Spleen (tissue), 11 donors: ENCODE results near the gene SPATA32. TPM values are rescaled to one million over a fixed set of nuclear protein-coding genes. Genes with fewer than 3 reads are reported as not detected.
A peak's percentile ranks its signal among the peaks of the same experiment; 100 is the strongest.

ENCODE experiments used
- DNase-seq: peaks from one replicate; pipeline ENCODE4 v3.0.0-alpha.2; 2020
- H3K27ac ChIP-seq, 8 donors: fragments of 200-600 bp; sonication (generic) in 7 of 8; 1 replicate in 4 of 8; 2 replicates in 4 of 8; pipeline versions ENCODE4 v1.5.0 to v1.8.0; 2016 to 2021; ENCODE audit warnings: inconsistent platforms in 4 of 8, mild to moderate bottlenecking in 4 of 8, moderate library complexity in 1 of 8
- H3K27me3 ChIP-seq, 7 donors: fragments of 200-600 bp; sonication (generic) in 6 of 7; replicated peaks in 1 of 7; 1 replicate in 4 of 7; 2 replicates in 3 of 7; pipeline versions ENCODE4 v1.5.0 to v1.8.0; 2016 to 2021; ENCODE audit warnings: inconsistent platforms in 3 of 7, mild to moderate bottlenecking in 1 of 7
- H3K36me3 ChIP-seq, 6 donors: fragments of 200-600 bp; sonication (generic) in 5 of 6; 1 replicate in 4 of 6; 2 replicates in 2 of 6; pipeline versions ENCODE4 v1.5.0 to v1.8.0; 2016 to 2021; ENCODE audit warnings: inconsistent platforms in 2 of 6
- H3K4me1 ChIP-seq, 6 donors: fragments of 200-600 bp; sonication (generic) in 5 of 6; 1 replicate in 3 of 6; 2 replicates in 3 of 6; pipeline versions ENCODE4 v1.5.0 to v1.8.0; 2016 to 2021; ENCODE audit warnings: inconsistent platforms in 3 of 6
- H3K4me3 ChIP-seq, 8 donors: fragments of 200-600 bp; sonication (generic) in 7 of 8; 1 replicate in 4 of 8; 2 replicates in 4 of 8; pipeline versions ENCODE4 v1.5.0 to v1.8.0; 2016 to 2021; ENCODE audit warnings: inconsistent platforms in 4 of 8, mild to moderate bottlenecking in 4 of 8, moderate library complexity in 2 of 8
- H3K9me3 ChIP-seq, 8 donors: fragments of 200-600 bp; sonication (generic) in 7 of 8; 1 replicate in 4 of 8; 2 replicates in 4 of 8; pipeline versions ENCODE4 v1.5.0 to v1.8.0; 2016 to 2021; ENCODE audit warnings: inconsistent platforms in 4 of 8
- CTCF ChIP-seq, 11 experiments: fragments of 200-600 bp in 7 of 11; fragments of 450-650 bp in 4 of 11; sonication (generic) in 4 of 11; IDR thresholded peaks in 8 of 11; conservative IDR thresholded peaks in 3 of 11; 1 replicate in 7 of 11; 2 replicates in 4 of 11; pipeline versions ENCODE4 v1.4.0 to v1.8.0; 2016 to 2021; ENCODE audit warnings: antibody characterized with exemption in 11 of 11, inconsistent platforms in 4 of 11, mild to moderate bottlenecking in 1 of 11
- POLR2A ChIP-seq, 3 donors: fragments of 450-650 bp; IDR thresholded peaks; one replicate each; pipeline ENCODE4 v1.5.1; 2017; ENCODE audit warnings: antibody characterized with exemption in 3 of 3, mild to moderate bottlenecking in 1 of 3
- POLR2AphosphoS5 ChIP-seq, 3 donors: sonication (generic); formaldehyde crosslinking; IDR thresholded peaks; one replicate each; pipeline ENCODE4 v1.5.1; 2017; ENCODE audit warnings: antibody characterized with exemption in 3 of 3
- WGBS, 5 donors: extraction: QIAGEN DNeasy Blood & Tissue Kit in 3 of 5; methylation state at CpG; one replicate each; pipeline versions ENCODE4 v1.1.5 to v1.1.7; 2013 to 2018; 5-methylcytosine and 5-hydroxymethylcytosine counted together
- intact Hi-C: fragments of 100-400 bp; cut with DNase I; formaldehyde crosslinking; loops from one replicate; pipeline ENCODE4 v1.15.0; 2023; ENCODE audit warnings: low total_unique reads
- polyA plus RNA-seq, 3 donors: library from polyadenylated mRNA; stranded (reverse); fragments of 200-250 nt; gene quantifications; one replicate each; pipeline ENCODE4 v1.2.1, GENCODE V29; 2013
- total RNA-seq, 7 donors: library from RNA; depleted of rRNA in 3 of 7; stranded (reverse); fragments of >200 nt in 3 of 7; fragmentation: NEBNext Ultra II Directional in 4 of 7; extraction: Animal tissue kit (Norgen Biotek cat#: 25700) in 4 of 7; gene quantifications; one replicate each; pipeline versions ENCODE4 v1.1.0 to v1.2.1, GENCODE V29; 2016 to 2021
- donor health status: healthy with polysubstance abuse.
- donor health status: DM: no; HTN: no; CAD: no; lungs with moderate emphysema.
- donor health status: DM: no; HTN: no; CAD: no.
- donor health status: Bipolar disorder and iron deficiency.
- donor health status: healthy.
- donor health status: DM: no; HTN: no; CAD: no.
- donor health status: DM: yes; HTN: yes; CAD: no.

Gene SPATA32
- total and polyA plus RNA-seq, 10 donors: 0.08 to 0.17 (median 0.09) TPM; not detected in 7

DNA sequence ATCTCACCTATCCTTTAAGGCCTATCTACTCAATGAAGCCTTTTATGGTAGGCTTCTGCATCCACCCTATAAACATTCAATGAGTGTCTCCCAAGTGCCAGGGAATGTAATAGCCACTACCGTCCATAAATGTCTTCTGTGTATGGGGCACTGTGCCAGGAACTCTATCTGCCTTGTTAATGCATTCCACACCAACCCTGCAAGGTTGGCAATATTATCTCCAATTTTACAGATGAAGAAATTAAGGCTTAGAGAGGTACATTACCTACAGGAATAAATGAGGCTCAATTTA lies 34.9 kb upstream of the SPATA32 start:
- 62 to 83% (median 68%) methylated on average over 1 of the region's 1 CpG for WGBS, 5 donors
- Histone ChIP-seq H3K4me1 (peaks cover 66 to 100% (median 97%) of the 10 kb centered on the region in 6 donors), H3K27me3 (no peaks in the 10 kb centered on the region), H3K36me3 (peaks cover 0 to 7% (median 2%) of the 10 kb centered on the region in 6 donors), H3K27ac (peak overlapping the region in 6 of 8 donors; percentile 52 to 80 (median 63)), H3K4me3 (no peak overlapping the region), H3K9me3 (no peaks in the 10 kb centered on the region)
- DNase-seq: no peak
- intact Hi-C loops: no loop called here
- TF ChIP-seq POLR2A (IDR thresholded peaks at IDR 0.05): no peak
- TF ChIP-seq POLR2AphosphoS5 (IDR thresholded peaks at IDR 0.05): no peak
- TF ChIP-seq CTCF (IDR thresholded peaks at IDR 0.05 in 8 of 11, conservative IDR thresholded peaks at IDR 0.05 in 3 of 11): no peak

DNA sequence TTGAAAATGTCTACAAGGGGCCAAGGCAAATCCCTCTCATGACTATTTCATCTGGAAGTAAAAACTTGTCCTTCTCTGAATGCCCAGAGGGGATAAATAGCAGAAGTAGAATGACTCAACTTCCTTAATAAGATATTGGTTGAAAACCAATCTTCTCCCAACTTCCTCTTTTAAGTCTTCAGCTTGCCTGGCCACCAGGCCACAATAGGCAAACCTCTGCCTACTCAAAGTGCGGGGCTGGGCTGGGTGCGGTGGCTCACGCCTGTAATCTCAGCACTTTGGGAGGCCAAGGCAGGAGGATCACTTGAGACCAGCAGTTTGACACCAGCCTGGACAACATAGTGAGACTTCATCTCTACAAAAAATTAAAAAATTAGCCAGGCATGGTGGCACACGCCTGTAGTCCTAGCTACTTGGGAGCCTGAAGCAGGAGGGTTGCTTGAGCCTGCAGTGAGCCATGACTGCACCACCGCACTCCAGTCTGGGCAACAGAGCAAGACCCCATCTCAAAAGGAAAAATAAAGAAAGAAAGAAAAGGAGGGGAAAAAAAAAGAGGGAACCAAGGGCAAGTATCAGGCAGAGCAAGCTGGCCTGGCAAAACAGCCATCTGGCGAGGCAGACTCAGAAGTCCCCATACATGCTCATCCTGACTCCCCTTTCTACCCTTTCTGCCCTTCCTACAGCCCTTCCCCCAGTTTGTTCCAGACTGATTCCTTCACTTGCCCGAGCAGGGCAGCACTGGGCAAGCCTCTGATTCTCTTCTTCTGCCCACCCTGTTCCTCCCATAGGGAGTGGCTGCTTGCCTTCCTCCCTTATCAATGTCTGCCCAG lies 34.3 kb upstream of the SPATA32 start:
- Histone ChIP-seq H3K27me3 (no peaks in the 10 kb centered on the region), H3K4me1 (peaks cover 66 to 100% (median 97%) of the 10 kb centered on the region in 6 donors), H3K27ac (peak overlapping the region; percentile 41 to 80 (median 60)), H3K4me3 (peak overlapping the region in 1 of 8 donors; percentile 5), H3K36me3 (peaks cover 0 to 7% (median 2%) of the 10 kb centered on the region in 6 donors), H3K9me3 (no peaks in the 10 kb centered on the region)
- 51 to 62% (median 58%) methylated on average over 7 of the region's 7 CpGs for WGBS, 5 donors
- TF ChIP-seq POLR2AphosphoS5 (IDR thresholded peaks at IDR 0.05) (peak in 1 of 3 donors; percentile 55), POLR2A (IDR thresholded peaks at IDR 0.05) (no peak), CTCF (IDR thresholded peaks at IDR 0.05 in 8 of 11, conservative IDR thresholded peaks at IDR 0.05 in 3 of 11) (peak in 3 of 11 experiments; percentile 12 to 25 (median 13))
- DNase-seq: peak; percentile 85
- intact Hi-C loops: no loop called here

GRCh38 chr17:45294506-45294905 lies 32.6 kb upstream of the SPATA32 start:
- Histone ChIP-seq H3K27me3 (no peaks in the 10 kb centered on the region), H3K4me1 (peaks cover 63 to 100% (median 94%) of the 10 kb centered on the region in 6 donors), H3K27ac (peak overlapping the region in 5 of 8 donors; percentile 57 to 80 (median 66)), H3K36me3 (peaks cover 0 to 21% (median 12%) of the 10 kb centered on the region in 6 donors), H3K4me3 (no peak overlapping the region), H3K9me3 (no peaks in the 10 kb centered on the region)
- intact Hi-C loops: no loop called here
- WGBS, 5 donors: 76 to 87% (median 80%) methylated on average over 3 of the region's 3 CpGs
- peak in 1 of 3 donors; percentile 15 for TF ChIP-seq POLR2AphosphoS5 (IDR thresholded peaks at IDR 0.05)
- no peak for TF ChIP-seq POLR2A (IDR thresholded peaks at IDR 0.05)
- DNase-seq: no peak

GRCh38 chr17:45293413-45294211 lies 31.7 kb upstream of the SPATA32 start:
- Histone ChIP-seq H3K36me3 (peaks cover 0 to 27% (median 19%) of the 10 kb centered on the region in 6 donors), H3K27ac (peak overlapping the region in 6 of 8 donors; percentile 20 to 80 (median 63)), H3K4me3 (no peak overlapping the region), H3K4me1 (peaks cover 60 to 94% (median 86%) of the 10 kb centered on the region in 6 donors), H3K9me3 (no peaks in the 10 kb centered on the region), H3K27me3 (no peaks in the 10 kb centered on the region)
- peak; percentile 82 for DNase-seq
- 49 to 63% (median 56%) methylated on average over 10 of the region's 10 CpGs for WGBS, 5 donors
- intact Hi-C loops: no loop called here
- TF ChIP-seq POLR2AphosphoS5 (IDR thresholded peaks at IDR 0.05) (peak; percentile 44 to 76 (median 70)), CTCF (IDR thresholded peaks at IDR 0.05 in 8 of 11, conservative IDR thresholded peaks at IDR 0.05 in 3 of 11) (no peak)
